ENCODE measurements around the gene KRT83.
A peak's percentile ranks its signal among the peaks of the same experiment; 100 is the strongest.
"Not testable (repeated sequence)": the region's sequence is repeated elsewhere in the genome, so short reads cannot be mapped to it uniquely, and the experiment has no call there.

Gene KRT83

GRCh38 chr12:52331039-52331438 lies 9.8 kb upstream of the KRT83 start:
- DNase-seq = no peak

GRCh38 chr12:52327830-52328500 lies 6.8 kb upstream of the KRT83 start:
- DNase-seq = no peak

- peak; percentile 64 to 65 for DNase-seq
Observed at GRCh38 chr12:52327052-52327829, 6.0 kb upstream of the KRT83 start.

- no peak for DNase-seq
Observed at GRCh38 chr12:52324153-52324444, 2.9 kb upstream of the KRT83 start.

GRCh38 chr12:52323416-52324152 lies 2.4 kb upstream of the KRT83 start:
- no peak for DNase-seq

- DNase-seq = no peak
Observed at GRCh38 chr12:52323001-52323400, 1.8 kb upstream of the KRT83 start.

- DNase-seq = no peak
Observed at GRCh38 chr12:52322069-52322468, 871 bp upstream of the KRT83 start.

GRCh38 chr12:52321418-52321817 lies 220 bp upstream of the KRT83 start:
- DNase-seq = peak in 1 of 2 donors; percentile 44

- DNase-seq = no peak
Observed at GRCh38 chr12:52319097-52319496, 2.1 kb downstream of the KRT83 start.

- no peak for DNase-seq
Observed at GRCh38 chr12:52318241-52318990, 2.8 kb downstream of the KRT83 start.

- no peak for DNase-seq
Observed at GRCh38 chr12:52317468-52318052, 3.6 kb downstream of the KRT83 start.

- no peak for DNase-seq
Observed at GRCh38 chr12:52316701-52317100, 4.5 kb downstream of the KRT83 start.

GRCh38 chr12:52316290-52316689 lies 4.9 kb downstream of the KRT83 start:
- no peak for DNase-seq

GRCh38 chr12:52315721-52316120 lies 5.5 kb downstream of the KRT83 start:
- not testable (repeated sequence) for DNase-seq

GRCh38 chr12:52314511-52314910 lies 6.7 kb downstream of the KRT83 start:
- no peak for DNase-seq

- no peak for DNase-seq
Observed at GRCh38 chr12:52313926-52314325, 7.3 kb downstream of the KRT83 start.

- no peak for DNase-seq
Observed at GRCh38 chr12:52313461-52313860, 7.7 kb downstream of the KRT83 start.

- no peak for DNase-seq
Observed at GRCh38 chr12:52312086-52312485, 9.1 kb downstream of the KRT83 start.

- DNase-seq = no peak
Observed at GRCh38 chr12:52311285-52311648, 9.9 kb downstream of the KRT83 start.

GRCh38 chr12:52310622-52311284 lies 10.4 kb downstream of the KRT83 start:
- no peak for DNase-seq

GRCh38 chr12:52308806-52309425 lies 12.3 kb downstream of the KRT83 start:
- DNase-seq = no peak

Measured in hippocampal formation (tissue), 2 donors.